HepG2 (cell line): ENCODE measurements around the gene CCNT2. TPM values are rescaled to one million over a fixed set of nuclear protein-coding genes. Genes with fewer than 3 reads are reported as not detected.

ENCODE experiments used
- ARHGAP35 ChIP-seq: sonication (generic); formaldehyde crosslinking; IDR thresholded peaks from 2 replicates; pipeline ENCODE4 v1.9.0; 2022; ENCODE audit warnings: mild to moderate bottlenecking, inconsistent platforms, moderate library complexity, missing genetic modification reagents, borderline replicate concordance
- ARNT2 ChIP-seq: sonication (generic); formaldehyde crosslinking; IDR thresholded peaks from 2 replicates; pipeline ENCODE4 v1.8.0; 2022; ENCODE audit warnings: mild to moderate bottlenecking, low read depth, missing genetic modification reagents, moderate library complexity
- ATAD3A ChIP-seq: sonication (generic); formaldehyde crosslinking; IDR thresholded peaks from 2 replicates; pipeline ENCODE4 v1.4.0; 2020; ENCODE audit warnings: missing genetic modification reagents
- ATF4 ChIP-seq, 2 experiments: fragments of 450-650 bp in 1 of 2; sonication (generic) in 1 of 2; formaldehyde crosslinking; IDR thresholded peaks; 2 replicates each; pipeline versions ENCODE4 v1.5.0 to v1.8.0; 2020 to 2022; ENCODE audit warnings: mild to moderate bottlenecking in 1 of 2, missing genetic modification reagents in 1 of 2
- BORCS8-MEF2B ChIP-seq: sonication (generic); formaldehyde crosslinking; IDR thresholded peaks from 2 replicates; pipeline ENCODE4 v1.8.0; 2022; ENCODE audit warnings: mild to moderate bottlenecking, missing genetic modification reagents
- CSRNP1 ChIP-seq: sonication (generic); formaldehyde crosslinking; IDR thresholded peaks from 2 replicates; pipeline ENCODE4 v1.8.1; 2023; ENCODE audit warnings: mild to moderate bottlenecking, missing genetic modification reagents
- FOXK2 ChIP-seq: fragments of 450-650 bp; IDR thresholded peaks from 2 replicates; pipeline ENCODE4 v1.6.1; 2016
- FOXO4 ChIP-seq: sonication (generic); formaldehyde crosslinking; conservative IDR thresholded peaks from 2 replicates; pipeline ENCODE4 v1.8.1; 2023; ENCODE audit warnings: missing genetic modification reagents
- GFI1 ChIP-seq: sonication (generic); formaldehyde crosslinking; IDR thresholded peaks from 2 replicates; pipeline ENCODE4 v1.5.0; 2020; ENCODE audit warnings: missing genetic modification reagents, mild to moderate bottlenecking, borderline replicate concordance
- HINFP ChIP-seq: sonication (generic); formaldehyde crosslinking; IDR thresholded peaks from 2 replicates; pipeline ENCODE4 v1.4.0; 2020; ENCODE audit warnings: low read depth, mild to moderate bottlenecking, missing genetic modification reagents
- HNRNPUL1 ChIP-seq: fragments of 200-400 bp; formaldehyde crosslinking; IDR thresholded peaks from 2 replicates; pipeline ENCODE4 v1.6.1; 2017; ENCODE audit warnings: low read depth, mild to moderate bottlenecking, low read length, moderate library complexity
- KAT8 ChIP-seq: IDR thresholded peaks from 2 replicates; pipeline ENCODE4 v1.6.1; 2016; ENCODE audit warnings: missing genetic modification reagents, missing compliant biosample characterization
- MTF2 ChIP-seq: sonication (generic); formaldehyde crosslinking; IDR thresholded peaks from 2 replicates; pipeline ENCODE4 v1.5.0; 2020; ENCODE audit warnings: missing genetic modification reagents, borderline replicate concordance
- TEAD3 ChIP-seq: optimal IDR thresholded peaks from 2 replicates; pipeline ENCODE3; 2016; ENCODE audit warnings: borderline replicate concordance
- ZC3H13 ChIP-seq: sonication (generic); formaldehyde crosslinking; IDR thresholded peaks from 2 replicates; pipeline ENCODE4 v1.8.1; 2023; ENCODE audit warnings: mild to moderate bottlenecking, missing genetic modification reagents, moderate library complexity
- ZMAT3 ChIP-seq: sonication (generic); formaldehyde crosslinking; conservative IDR thresholded peaks from 2 replicates; pipeline ENCODE4 v1.7.0; 2021; ENCODE audit warnings: missing genetic modification reagents
- ZNF343 ChIP-seq: sonication (generic); formaldehyde crosslinking; IDR thresholded peaks from 2 replicates; pipeline ENCODE4 v1.4.0; 2020; ENCODE audit warnings: mild to moderate bottlenecking, missing genetic modification reagents
- ZNF382 ChIP-seq: sonication (generic); formaldehyde crosslinking; IDR thresholded peaks from 2 replicates; pipeline ENCODE4 v1.5.0; 2020; ENCODE audit warnings: missing genetic modification reagents, mild to moderate bottlenecking, borderline replicate concordance
- ZNF530 ChIP-seq: sonication (generic); formaldehyde crosslinking; IDR thresholded peaks from 2 replicates; pipeline ENCODE4 v1.5.0; 2020; ENCODE audit warnings: low read depth, mild to moderate bottlenecking, missing genetic modification reagents
- ZNF557 ChIP-seq: sonication (generic); formaldehyde crosslinking; IDR thresholded peaks from 2 replicates; pipeline ENCODE4 v1.4.0; 2020; ENCODE audit warnings: missing genetic modification reagents
- ZNF558 ChIP-seq: sonication (generic); formaldehyde crosslinking; IDR thresholded peaks from 2 replicates; pipeline ENCODE4 v1.9.0; 2022; ENCODE audit warnings: mild to moderate bottlenecking, missing genetic modification reagents, borderline replicate concordance
- ZNF569 ChIP-seq: sonication (generic); formaldehyde crosslinking; IDR thresholded peaks from 2 replicates; pipeline ENCODE4 v1.5.0; 2020; ENCODE audit warnings: mild to moderate bottlenecking, missing genetic modification reagents, moderate library complexity, borderline replicate concordance
- ZNF614 ChIP-seq: IDR thresholded peaks from 2 replicates; pipeline ENCODE4 v1.6.1; 2018; ENCODE audit warnings: missing biosample characterization, missing genetic modification reagents, inconsistent platforms, borderline replicate concordance
- ZNF773 ChIP-seq: sonication (generic); formaldehyde crosslinking; IDR thresholded peaks from 2 replicates; pipeline ENCODE4 v1.4.0; 2020; ENCODE audit warnings: missing genetic modification reagents, borderline replicate concordance
- polyA plus RNA-seq, 8 experiments: library from polyadenylated mRNA; depleted of rRNA in 3 of 8; stranded (reverse) in 7 of 8; unstranded in 1 of 8; fragments of >200 nt; fragmentation: Illumina TruSeq in 4 of 8; extraction: Trizol in 4 of 8; gene quantifications; 2 replicates each; pipeline versions ENCODE4 v1.2.1 to v1.2.3, GENCODE V29; 2011 to 2016; ENCODE audit warnings: low read depth in 4 of 8, missing spikeins in 1 of 8, mixed read lengths in 1 of 8; ENCODE audit not compliant: insufficient read depth in 1 of 8
- total RNA-seq, 5 experiments: library from RNA; depleted of rRNA; stranded (reverse); fragments of >200 nt; fragmentation: Illumina TruSeq; extraction: Trizol; gene quantifications; 2 replicates each; pipeline ENCODE4 v1.2.3, GENCODE V29; 2016; ENCODE audit warnings: low read depth in 1 of 5

Gene CCNT2
- total and polyA plus RNA-seq, 2 of the 13 experiments (the other 11 are each of a cell fraction or from before 2014, with no cell fraction given): 22.1 to 34.4 TPM

GRCh38 chr2:134918526-134919340, at the start of gene CCNT2 (continued):
- TF ChIP-seq ZNF530 (CRISPR knock-in tag) (no peak; the same call in 1 of the 2 replicates), ZC3H13 (CRISPR knock-in tag) (no peak; the same call in 1 of the 2 replicates), ARHGAP35 (CRISPR knock-in tag) (no peak), CSRNP1 (CRISPR knock-in tag) (no peak), ZNF614 (CRISPR knock-in tag) (peak; percentile 76; the same call in 1 of the 2 replicates), FOXK2 (peak; percentile 56; the same call in 1 of the 2 replicates), HNRNPUL1 (no peak), ZMAT3 (CRISPR knock-in tag) (no peak; the same call in none of the 2 replicates), ZNF773 (CRISPR knock-in tag) (no peak), ZNF557 (CRISPR knock-in tag) (no peak), ATF4 (CRISPR knock-in tag; IDR thresholded peaks at IDR 0.05) (peak in 1 of 2 experiments; percentile 52; a peak in 2 of 4 replicates), ARNT2 (CRISPR knock-in tag) (peak; percentile 25; the same call in 1 of the 2 replicates), BORCS8-MEF2B (peak; percentile 90; the same call in 1 of the 2 replicates), ZNF558 (CRISPR knock-in tag) (0 out of 2 replicates have a peak, but pooled peaks have one; percentile 8), ZNF343 (CRISPR knock-in tag) (0 out of 2 replicates have a peak, but pooled peaks have one; percentile 51), ZNF569 (CRISPR knock-in tag) (no peak), ATAD3A (CRISPR knock-in tag) (no peak), TEAD3 (peak; percentile 46), KAT8 (peak; percentile 93), ZNF382 (CRISPR knock-in tag) (no peak), MTF2 (no peak), HINFP (peak; percentile 73; the same call in 1 of the 2 replicates), FOXO4 (CRISPR knock-in tag) (no peak), GFI1 (CRISPR knock-in tag) (0 out of 2 replicates have a peak, but pooled peaks have one; percentile 44)
